A549 treated with AZD2906 at 1 μM for 4 hours (cell line): ENCODE data around the gene ADH1B. TPM values are rescaled to one million over a fixed set of nuclear protein-coding genes. Genes with fewer than 3 reads are reported as not detected.

Source experiments
- total RNA-seq: library from RNA; stranded (reverse); fragments of 200-300 nt; extraction: Qiagen RNA extraction; gene quantifications from 5 replicates; pipeline ENCODE4 v1.2.3, GENCODE V29; 2022

The ADH1B gene
- not detected in 5 replicates for total RNA-seq

DNA sequence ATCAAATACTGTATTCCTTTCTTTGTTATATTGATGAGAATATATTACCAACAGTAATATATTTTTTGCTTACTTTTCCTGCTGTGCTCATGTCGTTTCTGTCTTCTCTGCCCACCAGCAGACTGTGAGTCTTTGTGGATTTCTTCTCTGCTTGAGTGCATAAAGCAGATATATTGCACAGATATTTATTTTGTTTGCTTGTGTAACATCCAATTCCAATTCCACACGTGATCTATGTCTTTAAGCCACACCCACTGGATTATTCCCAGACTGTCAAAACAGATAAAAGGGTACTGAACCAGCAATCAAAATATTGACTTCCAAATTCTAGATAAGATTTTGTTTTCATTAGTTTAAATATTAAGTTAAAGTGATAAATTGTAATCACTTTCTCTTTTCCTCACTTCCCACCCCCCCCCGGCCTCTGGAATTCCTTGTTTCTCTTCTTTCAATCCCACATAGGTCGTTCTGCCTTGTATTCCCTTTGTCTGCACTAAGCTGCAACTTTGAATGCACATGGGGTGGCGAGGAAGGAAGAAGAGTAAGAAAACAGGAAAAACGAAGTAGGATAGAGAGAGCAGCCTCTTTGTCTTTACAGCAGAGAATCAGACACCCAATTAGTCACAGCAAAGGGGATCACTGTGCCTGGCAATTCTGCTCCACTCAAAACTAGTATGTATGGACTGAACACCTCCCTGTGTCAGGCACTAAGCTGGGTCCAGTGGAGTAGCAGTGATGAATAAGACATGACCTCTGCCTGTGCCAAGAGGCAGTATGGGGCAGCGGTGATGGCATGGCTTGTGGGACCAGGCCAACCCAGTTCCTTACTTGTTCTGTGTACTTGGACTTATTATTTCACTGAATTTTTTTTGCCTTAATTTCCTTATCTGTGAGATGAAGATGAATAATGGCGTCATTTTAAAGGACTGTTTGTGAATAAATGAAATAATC lies at the start of gene ADH1B:
Gene ADH1B, minus strand, starts transcription at position 161 of the 951 bp plus-strand sequence. Its CDS starts 70 bp downstream, at position 91.

DNA sequence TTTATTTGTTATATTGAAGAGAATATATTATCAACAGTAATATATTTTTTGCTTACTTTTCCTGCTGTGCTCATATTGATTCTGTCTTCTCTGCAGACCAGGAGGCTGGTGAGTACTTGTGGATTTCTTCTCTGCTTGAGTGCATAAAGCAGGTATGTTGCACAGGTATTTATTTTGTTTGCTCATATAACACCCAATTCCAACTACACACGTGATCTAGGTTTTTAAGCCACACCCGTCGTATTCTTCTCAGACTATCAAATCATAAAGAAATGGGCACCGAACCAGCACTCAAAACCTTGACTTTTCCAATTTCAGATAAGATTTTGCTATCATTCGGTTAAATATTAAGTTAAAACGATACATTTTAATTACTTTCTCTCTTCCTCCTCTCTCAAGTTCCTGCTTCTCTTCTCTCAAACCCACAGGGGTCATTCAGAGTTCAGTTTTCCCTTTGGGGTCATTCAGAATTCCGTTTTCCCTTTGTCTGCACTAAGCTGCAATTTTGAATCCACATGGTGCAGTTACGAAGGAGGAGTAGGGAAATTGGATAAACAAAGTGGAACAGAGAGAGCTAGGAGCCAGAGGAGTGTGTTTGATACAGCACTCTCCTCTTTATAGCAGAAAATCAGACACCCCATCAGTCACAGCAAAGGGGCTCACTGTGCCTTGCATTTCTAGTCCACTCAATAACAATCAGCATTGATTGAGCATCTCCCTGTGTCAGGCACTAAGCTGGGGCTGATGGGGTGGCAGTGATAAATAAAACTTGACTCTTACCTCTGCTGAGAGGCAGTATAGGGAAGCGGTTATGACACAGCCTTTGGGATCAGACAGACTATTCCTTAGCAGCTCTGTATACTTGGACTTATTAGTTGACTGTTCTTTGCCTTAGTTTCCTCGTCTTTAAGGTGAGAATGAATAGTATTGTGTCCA lies 31.7 kb upstream of the ADH1B start, which contains the start of gene ADH1C:
Gene ADH1C, minus strand, starts transcription at position 145 of the 936 bp plus-strand sequence. Its CDS starts 71 bp downstream, at position 74.

DNA sequence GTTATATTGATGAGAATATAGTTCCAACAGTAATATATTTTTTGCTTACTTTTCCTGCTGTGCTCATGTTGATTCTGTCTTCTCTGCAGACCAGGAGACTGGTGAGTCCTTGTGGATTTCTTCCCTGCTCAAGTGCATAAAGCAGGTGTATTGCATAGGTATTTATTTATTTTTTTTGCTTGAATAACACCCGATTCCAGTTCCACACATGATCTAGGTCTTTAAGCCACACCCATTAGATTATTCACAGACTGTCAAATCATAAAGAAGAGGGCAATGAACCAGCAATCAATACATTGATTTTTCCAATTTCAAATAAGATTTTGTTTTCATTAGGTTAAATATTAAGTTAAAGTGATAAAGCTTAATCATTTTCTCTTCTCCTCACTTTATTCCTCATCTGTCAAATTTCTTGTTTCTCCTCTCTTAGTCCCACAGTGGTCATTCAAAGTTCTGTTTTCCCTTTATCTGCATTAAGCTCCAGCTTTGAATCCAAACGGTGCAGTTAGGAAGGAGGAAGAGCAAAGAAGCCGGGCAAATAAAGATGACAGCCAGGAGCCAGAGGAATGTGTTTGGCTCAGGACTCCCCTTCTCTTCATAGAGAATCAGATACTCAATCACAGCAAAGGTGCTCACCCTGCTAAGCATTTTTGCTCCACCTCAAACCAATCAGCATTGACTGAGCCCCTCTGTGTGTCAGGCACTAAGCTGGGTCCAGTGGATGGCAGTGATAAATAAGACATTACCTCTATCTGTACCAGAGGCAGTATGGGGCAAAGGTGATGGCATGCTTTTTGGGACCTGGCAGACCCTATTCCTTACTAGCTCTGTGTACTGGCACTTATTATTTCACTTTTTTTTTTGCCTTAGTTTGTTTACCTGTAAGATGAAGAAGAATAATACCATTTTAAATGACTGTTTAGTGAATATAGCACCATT lies 30.1 kb downstream of the ADH1B start, which contains the start of gene ADH1A:
Gene ADH1A, minus strand, starts transcription at position 138 of the 939 bp plus-strand sequence. Its CDS starts 71 bp downstream, at position 67.

Other genes with a start within 250 kb of the ADH1B start
- 102 to 144 TPM (median 103 TPM) in 5 replicates for gene ADH5, start 232.6 kb downstream of the ADH1B start, total RNA-seq
- gene ADH4, start 177.1 kb downstream of the ADH1B start, total RNA-seq, result not detected in 5 replicates
- 0.05 to 0.13 TPM in 2 of 5 replicates, not detected in the others for gene ADH6, start 102.2 kb downstream of the ADH1B start, total RNA-seq
- gene ADH1A, start 30.4 kb downstream of the ADH1B start, total RNA-seq, result not detected in 5 replicates
- gene ADH1C, start 31.3 kb upstream of the ADH1B start, total RNA-seq, result not detected in 5 replicates
- gene ADH7, start 113.9 kb upstream of the ADH1B start, total RNA-seq, result not detected in 5 replicates
- not detected in 5 replicates for gene C4orf17, start 189.6 kb upstream of the ADH1B start, total RNA-seq
- 3.4 to 4.9 TPM (median 3.5 TPM) in 5 replicates for gene TRMT10A, start 242.6 kb upstream of the ADH1B start, total RNA-seq